WTC11 (cell line): ENCODE results near the gene INPP5A. TPM values are rescaled to one million over a fixed set of nuclear protein-coding genes. Genes with fewer than 3 reads are reported as not detected.

ENCODE experiments used
- ATAC-seq: fragments of 200-7000 bp; cut with Tn5 transposase; 2 replicates; pipeline ENCODE4 v1.10.0; 2021; ENCODE audit warnings: mild to moderate bottlenecking, moderate library complexity
- CTCF ChIA-PET: fragments of 300-600 bp; sonication (Branson Sonifier 250); formaldehyde crosslinking; loops from one replicate; lab custom pipeline; 2021; ENCODE audit warnings: antibody characterized with exemption; lab: Charles Lee
- POLR2A ChIA-PET: fragments of 350-600 bp; sonication (Branson Sonifier 250); formaldehyde crosslinking; loops from one replicate; lab custom pipeline; 2021; ENCODE audit warnings: antibody characterized with exemption; lab: Charles Lee
- DNase-seq: peaks from one replicate; pipeline ENCODE4 v3.0.0; 2021; ENCODE audit warnings: low spot score
- H3K27ac Mint-ChIP-seq: 2 replicates; pipeline ENCODE4 v1.8.0; 2021; ENCODE audit warnings: mixed read lengths
- H3K27me3 Mint-ChIP-seq: 2 replicates; pipeline ENCODE4 v1.8.0; 2021; ENCODE audit warnings: low read depth, mild to moderate bottlenecking, moderate library complexity, mixed read lengths
- H3K36me3 Mint-ChIP-seq: 2 replicates; pipeline ENCODE4 v1.8.0; 2021; ENCODE audit warnings: mixed read lengths
- H3K4me1 Mint-ChIP-seq: 2 replicates; pipeline ENCODE4 v1.8.0; 2022; ENCODE audit warnings: mixed read lengths
- H3K4me3 Mint-ChIP-seq: 2 replicates; pipeline ENCODE4 v1.8.0; 2021; ENCODE audit warnings: mild to moderate bottlenecking, moderate library complexity, mixed read lengths
- H3K9me3 Mint-ChIP-seq: 2 replicates; pipeline ENCODE4 v1.8.0; 2021; ENCODE audit warnings: mixed read lengths
- AR ChIP-seq: fragments of 250-450 bp; sonication (Bioruptor Pico); IDR thresholded peaks from 2 replicates; pipeline ENCODE4 v1.9.0; 2021; ENCODE audit warnings: mild to moderate bottlenecking
- CREM ChIP-seq: sonication (generic); formaldehyde crosslinking; IDR thresholded peaks from 2 replicates; pipeline ENCODE4 v1.8.1; 2022; ENCODE audit warnings: mild to moderate bottlenecking, missing genetic modification reagents, moderate library complexity
- E2F5 ChIP-seq: sonication (generic); formaldehyde crosslinking; IDR thresholded peaks from 2 replicates; pipeline ENCODE4 v1.8.1; 2022; ENCODE audit warnings: mild to moderate bottlenecking, moderate library complexity, missing genetic modification reagents
- FOXP4 ChIP-seq: sonication (generic); formaldehyde crosslinking; IDR thresholded peaks from 2 replicates; pipeline ENCODE4 v1.8.0; 2022; ENCODE audit warnings: mild to moderate bottlenecking, missing genetic modification reagents
- HMGA2 ChIP-seq: fragments of 250-450 bp; sonication (Bioruptor Pico); IDR thresholded peaks from 2 replicates; pipeline ENCODE4 v1.4.0; 2021; ENCODE audit warnings: mild to moderate bottlenecking, moderate library complexity
- NFATC4 ChIP-seq: fragments of 250-450 bp; sonication (Bioruptor Pico); IDR thresholded peaks from 2 replicates; pipeline ENCODE4 v1.9.0; 2021; ENCODE audit warnings: mild to moderate bottlenecking
- OVOL2 ChIP-seq: fragments of 250-450 bp; sonication (Bioruptor Pico); IDR thresholded peaks from 2 replicates; pipeline ENCODE4 v1.9.0; 2021; ENCODE audit warnings: mild to moderate bottlenecking, borderline replicate concordance
- SP1 ChIP-seq: sonication (generic); formaldehyde crosslinking; conservative IDR thresholded peaks from 2 replicates; pipeline ENCODE4 v1.8.1; 2022; ENCODE audit warnings: missing genetic modification reagents
- ZNF416 ChIP-seq: fragments of 250-450 bp; sonication (Bioruptor Pico); IDR thresholded peaks from 2 replicates; pipeline ENCODE4 v1.9.0; 2021; ENCODE audit warnings: mild to moderate bottlenecking, inconsistent platforms
- ZNF425 ChIP-seq: fragments of 250-450 bp; sonication (Bioruptor Pico); conservative IDR thresholded peaks from 2 replicates; pipeline ENCODE4 v1.9.0; 2021; ENCODE audit warnings: mild to moderate bottlenecking
- total RNA-seq: library from RNA; stranded (reverse); gene quantifications from 3 replicates; pipeline ENCODE4 v1.2.3, GENCODE V29; 2021
- TF ChIP-seq, protein P1 (sequence below): sonication (generic); formaldehyde crosslinking; IDR thresholded peaks from 2 replicates; pipeline ENCODE4 v1.8.0; 2023; ENCODE audit warnings: mild to moderate bottlenecking, missing genetic modification reagents
- TF ChIP-seq, protein P2 (sequence below): sonication (generic); formaldehyde crosslinking; IDR thresholded peaks from 2 replicates; pipeline ENCODE4 v1.8.1; 2022; ENCODE audit warnings: low read depth, mild to moderate bottlenecking, moderate library complexity, missing genetic modification reagents, borderline replicate concordance

INPP5A gene
- total RNA-seq, 1 experiment from 2014 or later = 22.1 TPM

DNA sequence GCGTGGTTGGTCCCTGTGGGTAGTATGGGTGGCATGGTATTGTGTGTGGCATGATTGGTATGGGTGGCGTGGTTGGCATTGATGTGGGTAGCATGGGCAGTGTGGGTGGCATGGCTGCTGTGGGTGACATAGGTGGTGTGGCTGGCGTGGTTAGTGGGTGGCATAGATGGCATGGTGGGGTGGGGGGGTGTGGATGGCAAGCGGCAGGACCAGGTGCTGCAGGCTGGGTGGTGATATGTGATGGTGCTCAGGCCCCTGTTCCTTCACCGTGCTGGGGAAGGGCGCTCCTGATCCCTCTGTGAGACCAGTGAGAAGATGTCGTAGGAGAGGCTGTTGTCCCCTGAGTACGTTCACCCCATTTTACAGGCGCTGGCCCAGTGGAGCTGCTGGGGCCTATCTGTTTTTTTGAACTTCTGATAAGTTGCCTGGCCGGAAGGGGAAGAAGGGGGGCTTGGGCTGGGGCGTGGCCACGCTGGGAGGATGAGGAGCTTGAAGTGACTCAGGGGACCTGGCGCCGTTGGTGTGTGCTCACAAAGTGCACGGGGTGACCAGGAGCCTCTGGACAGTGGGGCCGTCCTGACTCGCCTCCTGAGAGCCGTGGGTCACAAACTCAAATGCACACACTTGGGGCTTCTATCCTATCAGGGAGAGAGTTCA lies 17.5 kb downstream of the INPP5A start:
- ATAC-seq (no peak), DNase-seq (no peak)
- H3K9me3 Mint-ChIP-seq = no peaks in the 10 kb centered on the region
- H3K4me3 Mint-ChIP-seq = no peak overlapping the region
- H3K27ac Mint-ChIP-seq = no peak overlapping the region
- no peaks in the 10 kb centered on the region for H3K36me3 Mint-ChIP-seq
- H3K4me1 Mint-ChIP-seq = no peaks in the 10 kb centered on the region
- TF ChIP-seq HMGA2 (CRISPR knock-in tag) (no peak), SP1 (CRISPR knock-in tag) (no peak), E2F5 (CRISPR knock-in tag) (no peak), OVOL2 (no peak), NFATC4 (no peak), FOXP4 (CRISPR knock-in tag) (no peak), AR (no peak), CREM (CRISPR knock-in tag) (no peak), ZNF416 (CRISPR knock-in tag) (no peak), ZNF425 (CRISPR knock-in tag) (no peak)
- TF ChIP-seq, protein P1, sequence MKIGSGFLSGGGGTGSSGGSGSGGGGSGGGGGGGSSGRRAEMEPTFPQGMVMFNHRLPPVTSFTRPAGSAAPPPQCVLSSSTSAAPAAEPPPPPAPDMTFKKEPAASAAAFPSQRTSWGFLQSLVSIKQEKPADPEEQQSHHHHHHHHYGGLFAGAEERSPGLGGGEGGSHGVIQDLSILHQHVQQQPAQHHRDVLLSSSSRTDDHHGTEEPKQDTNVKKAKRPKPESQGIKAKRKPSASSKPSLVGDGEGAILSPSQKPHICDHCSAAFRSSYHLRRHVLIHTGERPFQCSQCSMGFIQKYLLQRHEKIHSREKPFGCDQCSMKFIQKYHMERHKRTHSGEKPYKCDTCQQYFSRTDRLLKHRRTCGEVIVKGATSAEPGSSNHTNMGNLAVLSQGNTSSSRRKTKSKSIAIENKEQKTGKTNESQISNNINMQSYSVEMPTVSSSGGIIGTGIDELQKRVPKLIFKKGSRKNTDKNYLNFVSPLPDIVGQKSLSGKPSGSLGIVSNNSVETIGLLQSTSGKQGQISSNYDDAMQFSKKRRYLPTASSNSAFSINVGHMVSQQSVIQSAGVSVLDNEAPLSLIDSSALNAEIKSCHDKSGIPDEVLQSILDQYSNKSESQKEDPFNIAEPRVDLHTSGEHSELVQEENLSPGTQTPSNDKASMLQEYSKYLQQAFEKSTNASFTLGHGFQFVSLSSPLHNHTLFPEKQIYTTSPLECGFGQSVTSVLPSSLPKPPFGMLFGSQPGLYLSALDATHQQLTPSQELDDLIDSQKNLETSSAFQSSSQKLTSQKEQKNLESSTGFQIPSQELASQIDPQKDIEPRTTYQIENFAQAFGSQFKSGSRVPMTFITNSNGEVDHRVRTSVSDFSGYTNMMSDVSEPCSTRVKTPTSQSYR = no peak
- TF ChIP-seq, protein P2, sequence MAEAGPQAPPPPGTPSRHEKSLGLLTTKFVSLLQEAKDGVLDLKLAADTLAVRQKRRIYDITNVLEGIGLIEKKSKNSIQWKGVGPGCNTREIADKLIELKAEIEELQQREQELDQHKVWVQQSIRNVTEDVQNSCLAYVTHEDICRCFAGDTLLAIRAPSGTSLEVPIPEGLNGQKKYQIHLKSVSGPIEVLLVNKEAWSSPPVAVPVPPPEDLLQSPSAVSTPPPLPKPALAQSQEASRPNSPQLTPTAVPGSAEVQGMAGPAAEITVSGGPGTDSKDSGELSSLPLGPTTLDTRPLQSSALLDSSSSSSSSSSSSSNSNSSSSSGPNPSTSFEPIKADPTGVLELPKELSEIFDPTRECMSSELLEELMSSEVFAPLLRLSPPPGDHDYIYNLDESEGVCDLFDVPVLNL = no peak
- POLR2A ChIA-PET = interaction anchor here (0.6 kb wide), 1 partner anchor 73 kb away, joined by 3 read pairs; no protein-coding TSS in a partner anchor
- CTCF ChIA-PET = interaction anchor here (0.5 kb wide), 1 partner anchor 554 kb away, joined by 5 read pairs; no protein-coding TSS in a partner anchor
- H3K27me3 Mint-ChIP-seq = no peaks in the 10 kb centered on the region
